Right lobe of liver (tissue), 6 donors: ENCODE data around the gene RAB1A. TPM values are rescaled to one million over a fixed set of nuclear protein-coding genes. Genes with fewer than 3 reads are reported as not detected.

Experiments
- ATAC-seq, 4 donors: fragments of 200-7000 bp; cut with Tn5 transposase; one replicate each; pipeline ENCODE4 v1.9.1; 2020; ENCODE audit warnings: mild to moderate bottlenecking in 4 of 4, moderate library complexity in 4 of 4
- DNase-seq, 3 donors: peaks; one replicate each; pipeline ENCODE4 v3.0.0-alpha.2; 2020
- H3K27ac ChIP-seq, 3 donors: fragments of 200-600 bp; one replicate each; pipeline ENCODE4 v1.8.0; 2022
- H3K27me3 ChIP-seq, 2 donors: fragments of 200-600 bp; one replicate each; pipeline ENCODE4 v1.8.0; 2022
- H3K36me3 ChIP-seq, 4 donors: fragments of 200-600 bp; sonication (generic) in 1 of 4; one replicate each; pipeline versions ENCODE4 v1.5.1 to v1.8.0; 2017 to 2022; ENCODE audit warnings: control low read depth in 1 of 4
- H3K4me1 ChIP-seq, 4 donors: fragments of 200-600 bp; sonication (generic) in 1 of 4; one replicate each; pipeline versions ENCODE4 v1.5.1 to v1.8.0; 2017 to 2022; ENCODE audit warnings: control low read depth in 1 of 4
- H3K4me3 ChIP-seq, 3 donors: fragments of 200-600 bp; one replicate each; pipeline ENCODE4 v1.8.0; 2022
- H3K9me3 ChIP-seq, 4 donors: fragments of 200-600 bp; sonication (generic) in 1 of 4; one replicate each; pipeline versions ENCODE4 v1.5.1 to v1.8.0; 2017 to 2022; ENCODE audit warnings: control low read depth in 1 of 4
- POLR2A ChIP-seq: fragments of 450-650 bp; IDR thresholded peaks from one replicate; pipeline ENCODE4 v1.6.1; 2017; ENCODE audit warnings: antibody characterized with exemption, mild to moderate bottlenecking
- WGBS: methylation state at CpG from one replicate; pipeline ENCODE4 v1.1.6; 2018; ENCODE audit warnings: low coverage, low lambda C conversion rate; ENCODE audit not compliant: insufficient coverage; ENCODE audit errors: missing lambda C conversion rate; 5-methylcytosine and 5-hydroxymethylcytosine counted together
- intact Hi-C, 2 donors: fragments of 100-400 bp; cut with DNase I; formaldehyde crosslinking; loops; one replicate each; pipeline versions ENCODE4 v1.11.2 to v1.14.1; 2022
- total RNA-seq, 6 experiments: library from RNA; depleted of rRNA in 2 of 6; stranded (reverse); fragments of >200 nt in 2 of 6; fragmentation: NEBNext Ultra II Directional in 3 of 6; extraction: Animal tissue kit (Norgen Biotek cat#: 25700) in 3 of 6; gene quantifications; one replicate each; pipeline versions ENCODE4 v1.1.0 to v1.2.4, GENCODE V29; 2016 to 2023
- TF ChIP-seq, protein P1 (sequence below), 4 donors: fragments of 200-600 bp in 3 of 4; fragments of 450-650 bp in 1 of 4; IDR thresholded peaks; one replicate each; pipeline versions ENCODE4 v1.5.1 to v1.8.0; 2016 to 2022; ENCODE audit warnings: antibody characterized with exemption in 4 of 4, mild to moderate bottlenecking in 2 of 4
- donor health status: DM: no; HTN: yes; CAD: no.
- donor health status: DM: no; HTN: no; CAD: no.
- donor health status: DM: no; HTN: no; CAD: no.
- donor health status: DM: no; HTN: yes; CAD: no.
- donor health status: DM: no; HTN: yes; CAD: no.

The RAB1A gene
- total RNA-seq, 6 experiments from 2014 or later: 65.0 to 119 (median 81.3) TPM

- WGBS: 92% methylated on average over 4 of the region's 4 CpGs
- peaks cover 0 to 51% (median 6%) of the 10 kb centered on the region in 4 donors for H3K4me1 ChIP-seq
- no peak overlapping the region for H3K4me3 ChIP-seq
- no peaks in the 10 kb centered on the region for H3K36me3 ChIP-seq
- H3K9me3 ChIP-seq: no peaks in the 10 kb centered on the region
- no peak for ATAC-seq
- no peak for DNase-seq
- intact Hi-C loops: no loop called here
- TF ChIP-seq POLR2A: no peak
- TF ChIP-seq, protein P1, sequence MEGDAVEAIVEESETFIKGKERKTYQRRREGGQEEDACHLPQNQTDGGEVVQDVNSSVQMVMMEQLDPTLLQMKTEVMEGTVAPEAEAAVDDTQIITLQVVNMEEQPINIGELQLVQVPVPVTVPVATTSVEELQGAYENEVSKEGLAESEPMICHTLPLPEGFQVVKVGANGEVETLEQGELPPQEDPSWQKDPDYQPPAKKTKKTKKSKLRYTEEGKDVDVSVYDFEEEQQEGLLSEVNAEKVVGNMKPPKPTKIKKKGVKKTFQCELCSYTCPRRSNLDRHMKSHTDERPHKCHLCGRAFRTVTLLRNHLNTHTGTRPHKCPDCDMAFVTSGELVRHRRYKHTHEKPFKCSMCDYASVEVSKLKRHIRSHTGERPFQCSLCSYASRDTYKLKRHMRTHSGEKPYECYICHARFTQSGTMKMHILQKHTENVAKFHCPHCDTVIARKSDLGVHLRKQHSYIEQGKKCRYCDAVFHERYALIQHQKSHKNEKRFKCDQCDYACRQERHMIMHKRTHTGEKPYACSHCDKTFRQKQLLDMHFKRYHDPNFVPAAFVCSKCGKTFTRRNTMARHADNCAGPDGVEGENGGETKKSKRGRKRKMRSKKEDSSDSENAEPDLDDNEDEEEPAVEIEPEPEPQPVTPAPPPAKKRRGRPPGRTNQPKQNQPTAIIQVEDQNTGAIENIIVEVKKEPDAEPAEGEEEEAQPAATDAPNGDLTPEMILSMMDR (IDR thresholded peaks at IDR 0.05): no peak
- H3K27ac ChIP-seq: no peak overlapping the region
- no peaks in the 10 kb centered on the region for H3K27me3 ChIP-seq
Measured at GRCh38 chr2:65113229-65113628, 16.7 kb downstream of the RAB1A start.

DNA sequence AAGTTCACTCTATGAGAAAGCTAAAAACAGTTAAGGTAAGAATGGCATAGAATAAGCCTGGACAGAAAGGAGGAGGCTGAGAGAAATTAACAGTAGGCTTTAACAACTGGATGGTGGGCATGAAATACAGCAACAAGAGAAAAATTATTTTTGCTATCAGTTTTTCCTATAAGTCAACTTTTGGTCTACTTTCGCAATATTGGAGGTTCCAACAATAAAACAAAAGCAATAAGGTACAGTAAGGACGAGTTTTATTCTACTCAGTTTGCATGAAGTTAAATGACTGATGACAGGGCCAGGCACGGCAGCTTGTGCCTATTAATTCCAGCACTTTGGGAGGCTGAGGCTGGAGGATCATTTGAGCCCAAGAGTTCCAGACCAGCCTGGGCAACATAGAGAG is 17.3 kb downstream of the RAB1A start:
- no peaks in the 10 kb centered on the region for H3K27me3 ChIP-seq
- 43% methylated on average over 3 of the region's 3 CpGs for WGBS
- no peak for TF ChIP-seq POLR2A
- TF ChIP-seq, protein P1 (IDR thresholded peaks at IDR 0.05): no peak
- H3K4me1 ChIP-seq: peaks cover 0 to 52% (median 7%) of the 10 kb centered on the region in 4 donors
- no peaks in the 10 kb centered on the region for H3K9me3 ChIP-seq
- no peak overlapping the region for H3K27ac ChIP-seq
- intact Hi-C loops: no loop called here
- no peak overlapping the region for H3K4me3 ChIP-seq
- ATAC-seq (no peak), DNase-seq (no peak)
- no peaks in the 10 kb centered on the region for H3K36me3 ChIP-seq

DNA sequence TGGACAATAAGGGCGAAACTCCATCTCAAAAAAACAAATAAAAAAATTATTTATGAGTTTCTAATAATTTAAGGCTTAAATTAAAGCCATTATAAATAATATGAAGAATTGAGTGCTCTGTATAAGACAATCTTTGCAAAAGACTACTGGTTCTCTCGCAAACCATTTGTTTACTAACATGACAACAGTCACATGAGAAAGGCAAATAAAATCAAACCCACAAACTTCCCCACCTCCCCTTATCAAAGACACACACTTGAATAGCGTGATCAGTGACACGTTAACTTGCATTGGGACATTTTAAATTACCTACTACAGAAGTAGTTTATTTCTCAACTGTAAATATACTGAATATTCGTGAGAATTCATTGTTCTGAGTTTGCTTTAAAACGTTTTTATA is 21.1 kb downstream of the RAB1A start:
- TF ChIP-seq, protein P1 (IDR thresholded peaks at IDR 0.05): no peak
- TF ChIP-seq POLR2A: no peak
- peak; percentile 65 to 75 (median 74) for ATAC-seq
- WGBS: 34% methylated on average over 6 of the region's 6 CpGs
- Histone ChIP-seq H3K4me1 (peaks cover 0 to 48% (median 11%) of the 10 kb centered on the region in 4 donors), H3K27me3 (no peaks in the 10 kb centered on the region), H3K4me3 (no peak overlapping the region), H3K9me3 (no peaks in the 10 kb centered on the region), H3K27ac (peak overlapping the region in 2 of 3 donors; percentile 21 to 53), H3K36me3 (peaks cover 0 to 6% (median 3%) of the 10 kb centered on the region in 4 donors)
- intact Hi-C loops: no loop called here
- no peak for DNase-seq

DNA sequence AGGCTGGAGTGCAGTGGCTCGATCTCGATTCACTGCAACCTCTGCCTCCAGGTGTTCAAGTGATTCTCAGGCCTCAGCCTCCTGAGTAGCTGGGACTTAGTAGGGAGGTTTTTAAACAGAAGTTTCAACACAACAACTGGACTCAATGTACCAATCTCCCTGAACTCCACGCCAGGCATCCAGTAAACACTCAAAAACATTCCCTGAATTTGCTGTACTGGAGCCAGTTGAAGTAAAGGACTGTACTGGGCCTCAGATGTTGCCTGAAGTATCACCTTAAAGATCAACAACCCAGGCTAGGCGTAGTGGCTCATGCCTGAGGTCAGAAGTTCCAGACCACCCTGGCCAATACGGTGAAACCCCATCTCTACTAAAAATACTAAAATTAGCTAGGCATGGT is 22.4 kb downstream of the RAB1A start:
- ATAC-seq (peak; percentile 26 to 72 (median 60)), DNase-seq (no peak)
- TF ChIP-seq, protein P1 (IDR thresholded peaks at IDR 0.05): no peak
- TF ChIP-seq POLR2A: no peak
- peaks cover 0 to 18% (median 9%) of the 10 kb centered on the region in 4 donors for H3K36me3 ChIP-seq
- peaks cover 0 to 35% (median 11%) of the 10 kb centered on the region in 4 donors for H3K4me1 ChIP-seq
- intact Hi-C loops: no loop called here
- H3K9me3 ChIP-seq: no peaks in the 10 kb centered on the region
- H3K27ac ChIP-seq: peak overlapping the region in 1 of 3 donors; percentile 41
- WGBS: 67% methylated on average over 3 of the region's 5 CpGs
- H3K4me3 ChIP-seq: no peak overlapping the region
- H3K27me3 ChIP-seq: no peaks in the 10 kb centered on the region
